Measurements from ENCODE around the gene C22orf39.

C22orf39 gene

GRCh38 chr22:19394274-19395050 is 53.0 kb downstream of the C22orf39 start:
- Histone ChIP-seq H3K36me3 (ENCODE audit: low read length) (no peaks in the 10 kb centered on the region), H4K20me1 (ENCODE audit: low read depth, low read length) (no peaks in the 10 kb centered on the region), H3K4me2 (ENCODE audit: low read depth, low read length, poor library complexity, severe bottlenecking) (no peak overlapping the region)

DNA sequence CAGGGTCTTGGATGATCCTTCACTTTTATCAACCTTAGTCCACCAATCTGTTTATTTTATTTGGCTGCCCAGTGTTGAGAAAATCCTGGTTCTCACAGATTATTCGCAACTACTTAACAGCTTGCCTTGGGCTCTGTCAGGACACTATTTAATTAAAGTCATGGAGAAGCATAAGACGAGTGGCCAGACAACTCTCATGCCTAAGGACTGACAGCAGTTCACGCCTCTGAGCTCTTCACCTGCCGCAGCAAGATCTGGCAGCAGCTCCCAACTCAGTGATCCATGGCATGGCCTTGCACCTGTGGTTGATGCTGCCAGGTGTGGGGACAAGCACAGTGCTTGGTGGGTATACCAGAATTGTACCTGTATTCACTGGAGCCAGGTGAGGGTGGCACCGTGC is 53.8 kb downstream of the C22orf39 start:
- Histone ChIP-seq H3K4me2 (ENCODE audit: low read depth, low read length, poor library complexity, severe bottlenecking) (no peak overlapping the region), H3K9me3 (ENCODE audit: insufficient read depth, low read length) (no peaks in the 10 kb centered on the region), H3K4me3 (ENCODE audit: insufficient read depth, low read length, poor library complexity, severe bottlenecking) (no peak overlapping the region), H3K36me3 (ENCODE audit: low read length) (no peaks in the 10 kb centered on the region), H3K79me2 (ENCODE audit: insufficient read depth, low read length) (no peaks in the 10 kb centered on the region), H4K20me1 (ENCODE audit: low read depth, low read length) (no peaks in the 10 kb centered on the region), H3K9ac (ENCODE audit: low read length) (no peak overlapping the region), H3K27me3 (ENCODE audit: low read length) (no peaks in the 10 kb centered on the region), H3K9me2 (replicated peaks; ENCODE audit: insufficient read depth, low read length) (no peaks in the 10 kb centered on the region), H2AFZ (ENCODE audit: low read depth, low read length, severe bottlenecking) (no peak overlapping the region), H3K27ac (ENCODE audit: low read depth, low read length) (no peak overlapping the region), H3F3A (ENCODE audit: insufficient read depth) (no peaks in the 10 kb centered on the region)
- TF ChIP-seq CTCF (IDR thresholded peaks at IDR 0.05; ENCODE audit: insufficient read depth, low read length, poor library complexity, severe bottlenecking) (no peak), EZH2phosphoT487 (conservative IDR thresholded peaks at IDR 0.05; ENCODE audit: low read length) (no peak)

More at GRCh38 chr22:19394274-19395050, 53.0 kb downstream of the C22orf39 start:
- H3K79me2 ChIP-seq (ENCODE audit: insufficient read depth, low read length) = no peaks in the 10 kb centered on the region
- no peak overlapping the region for H3K27ac ChIP-seq (ENCODE audit: low read depth, low read length)
- H3K9me2 ChIP-seq (replicated peaks; ENCODE audit: insufficient read depth, low read length) = no peaks in the 10 kb centered on the region
- no peaks in the 10 kb centered on the region for H3K9me3 ChIP-seq (ENCODE audit: insufficient read depth, low read length)
- H3K27me3 ChIP-seq (ENCODE audit: low read length) = no peaks in the 10 kb centered on the region
- no peak overlapping the region for H2AFZ ChIP-seq (ENCODE audit: low read depth, low read length, severe bottlenecking)
- TF ChIP-seq CTCF (IDR thresholded peaks at IDR 0.05; ENCODE audit: insufficient read depth, low read length, poor library complexity, severe bottlenecking) (no peak), EZH2phosphoT487 (conservative IDR thresholded peaks at IDR 0.05; ENCODE audit: low read length) (no peak)
- H3K4me3 ChIP-seq (ENCODE audit: insufficient read depth, low read length, poor library complexity, severe bottlenecking) = no peak overlapping the region
- H3K9ac ChIP-seq (ENCODE audit: low read length) = no peak overlapping the region
- no peaks in the 10 kb centered on the region for H3F3A ChIP-seq (ENCODE audit: insufficient read depth)
